Measurements from ENCODE around the gene NT5DC2. TPM values are rescaled to one million over a fixed set of nuclear protein-coding genes. Genes with fewer than 3 reads are reported as not detected.

The NT5DC2 gene
- total RNA-seq, 1 experiment from 2014 or later, result 73.1 TPM

- DNase-seq (ENCODE audit: low read depth), result no peak
These were observed 8.6 kb downstream of the NT5DC2 start for GRCh38 chr3:52524752-52525679.

GRCh38 chr3:52524258-52524751 lies 9.4 kb downstream of the NT5DC2 start:
- DNase-seq (ENCODE audit: low read depth), result no peak

GRCh38 chr3:52523386-52524257 lies 10.0 kb downstream of the NT5DC2 start:
- DNase-seq (ENCODE audit: low read depth), result no peak

- no peak for DNase-seq (ENCODE audit: low read depth)
These were observed 10.9 kb downstream of the NT5DC2 start for GRCh38 chr3:52522651-52523251.

GRCh38 chr3:52521881-52522650 lies 11.6 kb downstream of the NT5DC2 start:
- no peak for DNase-seq (ENCODE audit: low read depth)

DNA sequence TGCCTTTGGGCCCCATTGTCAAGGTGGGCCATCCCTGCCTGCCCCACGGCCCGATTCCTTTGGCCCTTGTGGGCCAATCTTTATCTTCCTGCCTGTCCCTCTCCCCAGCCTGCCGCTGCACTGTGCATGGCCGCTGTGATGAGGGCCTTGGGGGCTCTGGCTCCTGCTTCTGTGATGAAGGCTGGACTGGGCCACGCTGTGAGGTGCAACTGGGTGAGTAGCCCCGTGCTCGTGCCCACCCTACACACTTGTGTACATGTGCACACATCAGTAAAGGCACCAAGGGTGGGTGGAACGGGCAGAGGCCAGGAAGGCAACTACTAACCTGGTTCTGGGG lies 12.2 kb downstream of the NT5DC2 start:
- DNase-seq (ENCODE audit: low read depth), result no peak

DNA sequence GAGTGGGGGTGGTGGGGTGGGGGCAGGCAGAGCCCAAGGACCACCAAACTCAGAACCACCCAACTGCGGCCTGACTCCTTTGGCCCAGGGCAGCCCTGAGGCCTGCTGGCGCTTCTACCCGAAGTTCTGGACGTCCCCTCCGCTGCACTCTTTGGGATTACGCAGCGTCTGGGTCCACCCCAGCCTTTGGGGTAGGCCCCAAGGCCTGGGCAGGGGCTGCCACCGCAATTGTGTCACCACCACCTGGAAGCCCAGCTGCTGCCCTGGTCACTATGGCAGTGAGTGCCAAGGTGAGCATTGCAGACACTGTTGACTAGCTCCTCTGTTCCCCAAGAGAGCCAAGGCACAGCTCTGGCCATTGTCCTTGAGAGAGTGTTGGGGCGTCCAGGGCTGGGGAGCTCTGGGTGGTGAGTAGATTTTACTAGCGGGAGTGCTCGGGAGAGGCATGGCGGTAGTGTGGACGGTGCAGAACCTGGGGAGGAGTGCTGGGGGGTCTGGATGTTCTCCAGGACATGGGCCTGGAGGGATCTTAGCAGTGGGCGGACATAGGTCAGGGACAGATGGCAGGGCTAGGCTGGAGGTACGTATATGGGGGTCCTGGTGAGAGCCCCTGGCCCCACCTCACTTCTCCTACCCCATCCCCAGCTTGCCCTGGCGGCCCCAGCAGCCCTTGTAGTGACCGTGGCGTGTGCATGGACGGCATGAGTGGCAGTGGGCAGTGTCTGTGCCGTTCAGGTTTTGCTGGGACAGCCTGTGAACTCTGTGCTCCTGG lies 12.8 kb downstream of the NT5DC2 start:
- no peak for DNase-seq (ENCODE audit: low read depth)

DNA sequence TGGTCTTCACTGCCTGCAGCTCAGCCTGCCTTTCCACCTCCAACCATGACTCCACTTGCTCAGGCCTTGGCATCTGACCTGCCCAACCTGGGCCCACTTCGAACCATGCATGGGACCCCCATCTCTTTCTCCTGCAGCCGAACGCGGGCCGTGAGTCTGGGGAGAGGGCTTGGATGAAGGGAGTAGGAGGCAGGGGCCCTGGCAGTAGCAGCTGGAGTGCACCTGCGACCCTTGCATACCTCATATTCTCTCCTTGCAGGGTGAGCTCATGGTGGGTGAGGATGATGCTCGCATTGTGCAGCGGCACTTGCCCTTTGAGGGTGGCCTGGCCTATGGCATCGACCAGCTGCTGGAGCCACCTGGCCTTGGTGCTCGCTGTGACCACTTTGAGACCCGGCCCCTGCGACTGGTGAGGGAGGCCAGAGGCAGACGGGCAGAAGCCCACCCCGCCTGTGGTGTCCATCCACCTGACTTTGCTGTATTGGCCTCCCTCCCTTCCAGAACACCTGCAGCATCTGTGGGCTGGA lies 13.5 kb downstream of the NT5DC2 start:
- DNase-seq (ENCODE audit: low read depth), result no peak

- DNase-seq (ENCODE audit: low read depth), result no peak
These were observed 14.1 kb downstream of the NT5DC2 start for GRCh38 chr3:52519445-52520140.

DNA sequence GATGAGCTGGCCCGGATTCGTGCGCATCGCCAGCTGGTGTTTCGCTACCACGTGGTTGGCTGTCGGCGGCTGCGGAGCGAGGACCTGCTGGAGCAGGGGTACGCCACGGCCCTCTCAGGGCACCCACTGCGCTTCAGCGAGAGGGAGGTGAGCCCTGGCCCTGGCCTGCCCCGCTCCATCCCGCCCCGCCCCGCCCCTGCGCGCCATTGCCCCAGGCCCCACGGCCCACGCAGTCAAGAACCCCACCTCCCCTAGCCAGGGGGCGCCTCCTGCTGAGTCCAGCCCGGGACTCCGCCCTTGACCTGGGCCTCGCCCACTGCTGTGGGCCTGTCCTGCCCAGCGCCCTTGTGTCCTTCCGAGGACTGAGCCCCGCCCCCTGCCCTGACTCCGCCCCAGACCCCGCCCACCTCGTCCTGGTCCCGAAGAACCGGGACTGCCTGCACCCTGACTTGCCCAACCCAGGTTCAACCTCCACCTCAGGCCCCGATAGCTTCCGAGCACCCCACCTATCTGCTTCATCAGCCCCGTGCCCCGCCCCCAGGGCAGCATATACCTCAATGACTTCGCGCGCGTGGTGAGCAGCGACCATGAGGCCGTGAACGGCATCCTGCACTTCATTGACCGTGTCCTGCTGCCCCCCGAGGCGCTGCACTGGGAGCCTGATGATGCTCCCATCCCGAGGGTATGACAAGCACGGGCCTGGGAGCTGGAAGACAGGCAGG lies 14.8 kb downstream of the NT5DC2 start:
- no peak for DNase-seq (ENCODE audit: low read depth)

GRCh38 chr3:52517796-52518722 lies 15.6 kb downstream of the NT5DC2 start:
- no peak for DNase-seq (ENCODE audit: low read depth)

DNA sequence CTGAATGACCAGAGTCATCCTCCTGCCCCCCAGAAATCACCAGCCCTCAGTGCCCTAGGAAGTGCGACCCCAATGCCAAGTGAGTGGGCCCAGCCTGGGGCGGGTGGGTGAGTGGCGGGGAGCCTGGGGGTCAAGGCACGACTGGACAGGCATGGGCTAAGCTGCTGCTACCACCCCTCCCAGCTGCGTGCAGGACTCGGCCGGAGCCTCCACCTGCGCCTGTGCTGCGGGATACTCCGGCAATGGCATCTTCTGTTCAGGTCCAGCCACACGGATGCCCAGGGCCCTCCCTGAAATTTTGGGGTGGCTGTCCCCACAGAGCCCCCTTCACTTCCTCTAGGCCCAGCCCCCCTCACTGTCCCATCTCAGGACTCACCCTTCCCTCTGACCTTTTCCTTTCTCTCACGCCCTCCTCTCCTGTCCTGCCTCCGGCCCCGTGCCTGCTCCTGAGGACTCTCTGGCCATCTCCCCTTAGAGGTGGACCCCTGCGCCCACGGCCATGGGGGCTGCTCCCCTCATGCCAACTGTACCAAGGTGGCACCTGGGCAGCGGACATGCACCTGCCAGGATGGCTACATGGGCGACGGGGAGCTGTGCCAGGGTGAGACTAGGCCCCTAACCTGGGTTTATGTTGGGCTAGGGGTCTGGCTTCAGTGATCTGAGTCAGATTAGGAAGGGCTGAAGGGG lies 17.0 kb downstream of the NT5DC2 start:
- DNase-seq (ENCODE audit: low read depth), result no peak

DNA sequence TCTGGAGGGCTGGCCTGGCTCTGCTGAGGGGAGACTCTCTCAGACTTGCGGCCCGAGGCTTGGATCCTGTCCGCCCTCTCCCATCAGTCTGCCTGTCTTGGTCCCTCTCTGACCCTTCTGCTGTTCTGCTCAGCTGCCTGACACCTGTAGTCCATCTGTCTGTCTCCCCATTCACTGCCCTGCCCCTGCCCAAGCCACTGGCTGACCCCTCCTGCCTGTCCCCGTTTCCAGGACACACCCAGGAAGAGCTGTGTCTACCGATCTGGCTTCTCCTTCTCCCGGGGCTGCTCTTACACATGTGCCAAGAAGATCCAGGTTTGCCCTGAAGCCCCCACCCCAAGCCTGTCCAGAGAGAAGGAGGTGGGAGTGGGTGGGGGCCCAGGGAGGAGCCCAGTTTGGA lies 18.5 kb downstream of the NT5DC2 start:
- DNase-seq (ENCODE audit: low read depth), result no peak

DNA sequence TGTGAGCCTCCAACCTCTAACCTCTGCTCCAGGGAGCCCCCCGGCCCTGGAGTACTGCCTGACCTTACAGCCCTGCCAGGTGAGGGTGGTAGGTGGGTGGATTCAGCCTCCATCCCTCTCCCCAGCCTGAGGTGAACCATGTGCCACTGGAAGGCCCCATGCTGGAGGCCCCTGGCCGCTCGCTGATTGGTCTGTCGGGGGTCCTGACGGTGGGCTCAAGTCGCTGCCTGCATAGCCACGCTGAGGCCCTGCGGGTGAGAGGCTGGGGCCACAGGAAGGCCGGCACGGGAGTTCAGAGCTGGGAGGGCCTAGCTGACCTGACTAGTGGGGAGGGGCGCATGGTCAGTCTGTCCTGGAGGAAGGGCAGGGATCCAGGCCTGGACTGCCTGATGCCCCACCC lies 19.1 kb downstream of the NT5DC2 start:
- no peak for DNase-seq (ENCODE audit: low read depth)

DNA sequence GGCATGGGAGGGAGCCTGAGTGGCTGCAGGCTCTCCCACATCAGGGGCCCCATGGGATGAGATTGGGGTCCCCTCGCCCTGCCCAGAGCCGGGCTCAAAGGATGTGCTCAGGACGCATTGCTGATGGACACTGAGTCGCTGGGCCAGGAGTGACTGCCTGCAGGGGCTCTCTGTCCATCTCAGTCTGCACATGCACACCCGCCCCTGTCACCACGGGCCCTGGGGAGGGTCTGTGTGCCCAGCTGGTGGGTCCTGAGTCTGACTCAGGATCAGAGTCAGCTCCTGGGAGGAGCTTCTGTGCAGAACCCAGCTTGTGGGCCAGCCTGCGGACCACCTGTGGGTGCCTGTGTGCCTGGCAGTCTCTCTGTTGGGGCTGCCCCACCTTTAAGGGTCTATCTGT lies 20.4 kb downstream of the NT5DC2 start:
- no peak for DNase-seq (ENCODE audit: low read depth)

- no peak for DNase-seq (ENCODE audit: low read depth)
These were observed 20.9 kb downstream of the NT5DC2 start for GRCh38 chr3:52512727-52513126.

GRCh38 chr3:52512105-52512504 lies 21.6 kb downstream of the NT5DC2 start:
- no peak for DNase-seq (ENCODE audit: low read depth)

Data from Daoy (cell line).